AG08396 (cell line): ENCODE measurements around the gene ST6GALNAC3.

Experiments
- DNase-seq: peaks from one replicate; pipeline ENCODE4 v3.0.0; 2012; ENCODE audit warnings: low spot score, mixed read lengths

ST6GALNAC3 gene

DNA sequence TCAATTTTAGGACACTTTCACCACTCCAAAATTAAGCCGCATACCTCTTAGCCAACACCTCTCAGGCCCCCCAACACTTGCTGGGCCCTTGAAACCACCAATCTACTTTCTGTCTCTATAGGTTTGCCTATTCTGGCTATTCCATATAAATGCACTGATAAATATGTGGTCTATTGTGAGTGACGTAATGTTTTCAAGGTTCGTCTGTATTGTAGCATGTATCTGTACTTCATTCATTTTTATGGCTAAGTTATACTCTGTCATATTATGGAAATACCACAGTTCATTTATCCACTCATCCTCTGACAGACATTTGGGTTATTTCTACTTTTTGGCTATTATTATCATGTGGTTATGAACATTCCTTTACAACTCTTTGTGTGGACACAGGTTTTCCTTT is 432.8 kb downstream of the ST6GALNAC3 start:
- DNase-seq = no peak

DNA sequence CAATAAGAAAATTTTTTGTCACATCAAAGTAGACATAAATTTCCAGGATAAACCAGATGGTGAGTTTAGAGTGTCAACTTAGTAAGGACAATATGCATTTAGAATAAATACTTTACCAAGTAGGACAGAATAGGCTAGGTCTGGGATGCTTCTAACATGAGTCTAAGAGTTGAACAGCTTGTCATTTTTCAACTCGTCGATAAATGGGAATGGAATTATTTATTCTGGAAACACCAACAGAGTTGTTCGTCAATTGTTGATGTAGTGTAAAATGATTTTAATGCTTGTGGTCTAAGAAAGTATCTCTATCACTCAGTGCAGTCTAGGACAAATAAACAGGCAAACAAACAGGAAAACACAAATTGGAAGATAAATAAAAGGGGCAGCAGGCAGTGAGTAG is 434.3 kb downstream of the ST6GALNAC3 start:
- no peak for DNase-seq

DNA sequence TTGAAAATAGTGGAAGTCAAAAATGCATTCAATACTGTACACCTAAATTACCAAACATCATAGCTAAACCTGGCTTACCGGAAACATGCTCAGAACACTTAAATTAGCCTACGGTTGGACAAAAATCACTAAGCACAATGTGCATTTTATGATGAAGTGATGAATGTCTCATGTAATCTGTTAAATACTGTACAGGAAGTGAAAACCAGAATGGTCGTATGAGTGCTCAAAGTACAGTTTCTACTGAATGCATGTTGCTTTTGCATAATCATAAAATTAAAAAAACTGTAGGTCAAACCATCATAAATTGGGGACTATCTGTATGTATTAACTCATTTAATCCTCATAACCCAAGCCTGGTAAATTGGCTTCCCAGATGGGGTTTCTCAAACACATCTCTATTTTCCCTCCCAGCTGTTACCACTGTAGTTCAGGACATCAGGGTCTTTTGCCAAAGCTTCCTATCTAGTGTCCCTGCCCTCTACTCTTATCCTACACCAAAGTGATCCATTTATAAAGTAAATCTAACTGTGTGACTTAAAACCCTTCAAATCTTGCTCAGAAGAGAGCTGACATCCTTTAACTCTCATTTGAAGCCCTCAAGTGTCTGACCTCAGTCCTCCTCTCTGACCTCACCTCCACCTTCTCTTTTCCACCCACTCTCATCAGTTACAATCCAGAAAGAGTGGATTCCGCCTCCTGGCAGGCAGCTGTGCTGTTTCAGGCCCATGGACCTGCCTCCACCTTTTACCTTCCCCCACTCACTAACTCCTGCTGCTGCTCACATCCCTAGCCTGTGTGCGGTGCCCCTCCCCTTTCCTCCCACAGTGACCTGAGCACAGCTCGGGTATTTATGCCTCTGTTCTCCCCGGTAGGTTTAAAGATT is 436.4 kb downstream of the ST6GALNAC3 start:
- no peak for DNase-seq

DNA sequence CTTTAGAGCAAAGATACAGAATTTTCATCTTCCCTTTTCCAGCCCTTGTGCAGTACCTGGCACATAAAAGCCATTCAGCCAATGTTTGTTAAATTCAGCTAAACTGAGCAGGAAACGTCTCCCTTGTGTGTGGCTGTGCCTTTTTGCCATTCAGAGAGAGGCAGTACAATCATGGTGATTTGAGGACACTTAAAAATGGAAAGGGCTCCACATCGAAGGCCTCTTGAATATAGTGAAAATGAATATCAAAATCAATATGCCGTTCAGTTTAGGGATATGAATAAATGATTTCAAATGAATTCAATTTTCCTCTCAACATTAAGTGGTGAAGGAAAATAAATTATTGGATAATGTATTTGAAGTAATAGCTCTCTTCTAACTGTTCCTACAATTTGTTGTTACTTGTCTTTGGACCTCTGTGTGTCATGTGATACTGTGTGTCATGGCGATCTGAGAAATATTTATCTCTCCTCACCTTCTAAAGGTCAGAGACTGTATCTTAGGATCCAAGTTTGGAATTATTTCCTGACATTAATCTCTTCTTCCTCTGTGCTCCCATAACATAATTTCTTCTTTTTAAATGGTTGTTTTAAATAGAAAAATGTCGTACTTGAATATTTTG is 437.1 kb downstream of the ST6GALNAC3 start:
- DNase-seq = no peak

DNA sequence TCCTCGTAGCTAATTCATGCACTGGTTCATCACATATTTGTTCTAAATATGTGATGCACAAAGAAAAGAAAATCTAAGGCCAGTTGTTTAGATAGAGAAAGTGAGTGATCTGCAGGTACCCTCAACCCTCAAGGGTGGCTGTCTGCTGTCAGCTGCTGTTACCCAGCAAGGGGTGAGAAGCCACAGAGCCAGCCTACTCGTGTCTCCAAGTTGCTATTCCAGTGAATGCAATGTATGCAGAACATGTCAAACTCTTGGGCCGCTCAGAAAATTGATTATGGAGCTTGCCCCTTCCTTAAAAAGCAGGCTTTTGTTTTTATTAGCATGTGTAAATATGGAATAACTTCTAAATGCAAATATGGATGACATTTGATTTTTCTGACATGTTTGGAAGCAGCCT is 456.4 kb downstream of the ST6GALNAC3 start:
- no peak for DNase-seq

DNA sequence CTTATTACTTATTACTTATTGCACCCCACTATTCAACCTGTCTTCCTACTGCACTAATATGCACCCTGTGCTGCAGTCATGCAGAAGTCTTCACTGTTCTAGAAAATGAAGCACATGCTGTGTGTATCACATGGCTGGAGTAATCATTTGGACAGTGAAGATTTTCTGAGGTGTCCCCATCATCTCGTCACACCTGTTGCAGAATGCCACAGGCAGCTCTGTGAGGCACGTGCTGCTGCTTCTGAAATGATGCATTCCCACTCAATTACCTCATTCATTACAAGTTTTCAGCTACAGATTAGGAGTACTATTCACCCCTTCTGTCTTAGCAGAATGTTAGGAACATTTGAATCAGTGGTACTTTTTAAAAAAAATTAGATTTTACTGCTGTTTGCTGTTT is 467.1 kb downstream of the ST6GALNAC3 start:
- DNase-seq = no peak

DNA sequence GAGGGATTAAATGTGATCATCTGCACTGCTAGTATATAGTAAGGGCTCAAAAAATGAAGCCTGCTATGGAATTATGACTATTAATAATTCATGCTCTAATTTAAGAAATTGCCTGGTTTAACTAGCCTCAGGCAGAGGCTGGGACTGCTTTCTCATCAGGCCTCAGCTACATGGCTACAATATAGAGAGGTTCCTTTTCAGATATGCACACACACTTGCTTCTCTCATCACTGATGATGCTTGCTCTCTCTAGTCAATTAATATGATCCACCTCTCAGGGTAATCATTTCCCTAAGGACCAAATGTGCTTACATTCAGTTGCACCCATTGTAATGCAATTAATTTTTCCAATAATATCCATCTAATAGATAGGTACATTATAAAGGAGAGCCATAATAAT is 467.8 kb downstream of the ST6GALNAC3 start:
- DNase-seq = no peak

DNA sequence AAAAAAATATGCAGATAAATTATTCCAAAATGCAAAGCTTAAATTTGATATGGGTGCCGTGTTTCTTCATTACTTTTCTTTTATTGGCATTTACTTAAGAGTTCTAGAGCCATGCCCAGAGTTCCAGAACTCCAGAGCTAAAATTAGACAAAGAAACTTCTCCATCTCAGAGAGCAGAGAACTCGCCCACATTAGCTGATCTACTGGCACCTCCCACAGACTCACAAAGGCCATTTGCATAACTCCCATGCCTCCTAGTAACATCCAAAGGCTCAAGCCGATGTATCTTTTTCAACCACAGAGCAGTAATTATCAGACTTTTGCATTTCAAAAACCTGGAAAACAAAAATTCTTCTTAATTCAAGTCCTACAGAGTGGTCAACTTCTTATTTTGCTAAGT is 468.9 kb downstream of the ST6GALNAC3 start:
- no peak for DNase-seq

DNA sequence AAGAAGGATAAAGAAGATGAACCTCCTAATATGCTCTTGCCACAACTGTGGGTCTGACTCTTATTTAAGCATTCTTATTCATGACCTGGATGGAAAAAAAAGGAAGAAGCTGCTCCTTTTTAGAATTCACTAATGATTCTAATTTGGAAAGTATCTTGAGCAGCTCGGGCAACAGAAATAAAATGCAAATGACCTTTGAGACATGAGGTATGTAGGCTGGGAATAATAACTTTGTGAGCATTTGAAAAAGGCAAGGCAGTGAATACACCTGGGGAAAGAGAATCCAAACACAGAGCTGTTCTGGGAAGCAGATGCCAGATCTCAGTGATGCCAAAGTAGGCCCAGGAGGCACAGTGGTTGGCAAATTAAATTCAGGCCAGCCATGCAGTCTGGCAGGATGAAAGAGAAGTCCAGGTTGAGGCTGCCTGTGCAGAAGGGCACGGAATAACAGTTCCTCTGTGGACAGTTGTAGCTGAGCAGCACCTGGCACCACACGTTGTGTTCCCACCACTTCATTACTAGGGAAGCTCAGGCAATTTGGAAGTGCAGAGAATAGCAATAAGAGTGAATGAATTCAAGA is 471.9 kb downstream of the ST6GALNAC3 start:
- no peak for DNase-seq

DNA sequence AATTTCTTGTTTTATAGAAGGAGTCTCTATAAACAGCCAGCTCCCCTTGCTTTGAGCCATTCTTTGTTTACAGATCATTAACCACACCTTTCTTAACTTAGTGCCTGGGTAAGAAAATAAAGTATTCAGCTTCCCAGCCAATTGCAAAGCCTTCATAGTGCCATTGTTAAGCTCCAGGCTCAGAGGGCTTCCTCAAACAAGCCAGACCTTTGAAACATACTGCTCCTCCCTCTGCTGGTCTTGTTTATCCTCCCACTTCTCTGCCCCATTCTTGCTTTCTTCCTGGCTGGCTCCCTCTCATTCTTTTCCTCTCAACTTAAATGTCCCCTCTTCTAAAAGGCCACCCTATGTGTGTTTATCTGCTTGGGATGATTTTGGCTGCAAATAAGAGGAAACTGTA is 473.4 kb downstream of the ST6GALNAC3 start:
- no peak for DNase-seq

DNA sequence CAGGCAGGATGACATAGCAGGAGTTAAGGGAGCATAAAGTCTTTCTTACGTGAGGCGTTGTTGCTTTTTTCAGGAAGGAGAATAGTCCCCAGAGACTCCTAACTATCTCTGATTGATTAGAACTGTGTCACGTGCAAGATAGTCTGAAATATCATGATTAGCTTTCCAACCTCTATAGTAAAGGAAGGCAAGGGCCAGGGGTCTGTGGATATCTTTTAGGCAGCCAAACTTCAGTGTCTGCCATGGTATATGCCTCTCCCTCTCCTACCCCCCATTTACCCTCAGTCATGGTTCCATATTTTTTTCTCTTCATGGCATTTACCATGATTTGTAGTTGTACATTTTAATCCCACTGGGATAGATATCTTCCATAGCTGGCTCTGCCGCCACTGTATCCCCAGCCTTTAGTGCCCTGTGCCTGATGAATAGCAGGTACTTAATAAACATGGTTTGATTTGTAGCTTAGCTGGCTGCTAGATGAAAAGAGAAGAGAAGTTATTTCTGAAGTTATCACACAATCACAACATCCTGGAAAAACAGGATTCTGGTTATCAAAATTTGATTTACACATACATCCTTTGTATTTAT is 474.1 kb downstream of the ST6GALNAC3 start:
- DNase-seq = no peak

DNA sequence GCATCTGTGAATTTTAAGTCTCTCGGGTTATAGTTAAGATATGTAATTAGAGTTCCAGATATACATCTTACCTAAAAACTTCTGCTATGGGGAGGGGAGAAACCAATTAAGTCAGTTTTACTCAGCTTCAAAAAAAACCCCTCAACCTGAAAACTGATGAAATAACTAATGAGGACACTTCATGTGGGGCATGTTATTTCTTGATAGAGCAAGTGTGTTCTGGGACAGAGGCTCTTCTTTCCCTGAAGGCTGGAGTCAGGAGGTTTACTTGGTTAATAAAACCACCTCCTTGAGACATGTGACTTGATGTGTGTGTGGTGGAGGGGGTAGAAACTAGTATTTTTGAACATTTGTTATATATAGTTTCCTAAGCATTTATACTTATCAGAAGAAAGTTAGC is 479.7 kb downstream of the ST6GALNAC3 start:
- no peak for DNase-seq

DNA sequence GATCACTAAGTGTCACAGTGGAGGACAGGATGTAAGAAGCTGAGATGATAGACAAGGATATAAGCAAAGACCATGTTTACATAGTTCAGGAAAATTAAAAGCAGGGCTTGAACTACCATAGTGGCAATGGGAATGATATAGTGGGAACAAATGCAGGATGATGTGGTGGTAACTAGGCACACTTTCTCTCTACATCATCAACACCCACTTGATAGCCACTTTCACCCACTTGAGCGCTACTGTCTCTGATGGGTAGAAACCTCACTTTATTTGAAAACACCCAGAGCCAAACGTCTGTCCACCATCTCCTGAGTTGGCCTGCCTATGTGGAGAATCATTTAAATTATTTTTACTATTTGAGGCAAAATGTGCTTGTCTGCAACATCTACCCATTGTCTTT is 487.7 kb downstream of the ST6GALNAC3 start:
- no peak for DNase-seq

DNA sequence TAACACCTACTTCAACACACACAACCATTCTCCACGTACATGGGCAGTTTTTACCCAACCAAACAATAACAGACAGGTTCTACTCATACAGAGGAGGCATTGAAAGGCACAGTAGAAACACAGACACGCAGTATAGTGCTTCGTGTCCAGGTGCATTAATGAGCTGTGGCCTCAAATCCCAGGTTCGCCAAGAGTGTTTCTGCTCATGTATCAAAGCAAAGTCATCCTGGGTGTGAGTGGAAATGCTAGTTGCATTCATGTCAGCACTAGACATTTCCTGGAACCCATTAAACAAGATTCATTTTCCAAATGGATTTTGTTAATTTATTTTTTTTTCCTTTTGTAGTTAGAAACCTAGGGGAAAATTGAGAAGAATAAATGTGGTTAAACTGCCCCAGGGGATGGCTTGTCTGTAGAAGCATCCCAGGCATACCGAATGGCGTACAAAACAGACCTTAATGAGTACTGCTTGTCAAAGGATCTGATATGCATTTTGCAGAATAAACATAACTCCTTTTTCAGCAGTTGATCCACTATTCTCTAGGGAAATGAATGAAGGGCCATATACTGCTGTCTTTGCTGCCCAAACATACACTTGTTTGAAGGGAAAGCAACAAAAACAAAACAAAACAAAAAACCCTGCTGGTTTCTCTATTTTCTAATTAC is 494.2 kb downstream of the ST6GALNAC3 start:
- DNase-seq = no peak

DNA sequence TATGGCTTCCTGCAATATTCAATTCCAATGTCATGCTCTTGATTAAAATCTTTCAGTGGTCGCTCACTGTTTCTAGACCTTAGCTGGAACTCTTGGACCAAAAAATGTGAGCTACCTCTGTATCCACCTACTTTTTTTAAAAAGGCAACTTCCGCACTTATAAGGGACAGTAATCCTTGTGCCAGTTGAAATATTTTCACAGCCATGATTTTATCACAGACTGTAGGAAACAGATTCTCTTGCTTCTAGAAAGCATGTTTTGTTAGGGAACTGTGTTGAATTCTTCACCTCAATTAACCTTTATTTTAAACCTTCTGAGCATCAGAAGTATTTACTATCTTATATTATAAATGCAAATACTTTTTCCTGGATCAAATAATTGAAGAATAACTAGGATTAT is 496.7 kb downstream of the ST6GALNAC3 start:
- DNase-seq = no peak

DNA sequence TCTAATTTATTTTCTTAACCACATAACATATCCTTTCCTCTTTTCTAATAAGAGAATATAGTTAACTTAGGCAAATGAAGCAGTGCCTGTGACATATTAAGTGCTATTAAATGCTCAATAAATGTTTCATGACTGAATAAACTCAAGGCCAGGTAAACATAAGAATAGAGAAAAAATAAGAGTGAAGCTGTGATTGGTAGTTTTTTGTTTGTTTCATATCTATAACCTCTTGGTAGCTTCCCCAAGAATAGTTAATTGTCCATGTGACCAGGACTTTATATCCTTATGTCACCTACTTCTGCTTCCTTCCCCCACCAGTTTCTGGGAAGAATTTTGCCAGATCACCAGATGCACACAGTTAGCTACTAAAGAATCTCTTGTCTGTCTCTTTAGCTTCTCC is 497.7 kb downstream of the ST6GALNAC3 start:
- no peak for DNase-seq

DNA sequence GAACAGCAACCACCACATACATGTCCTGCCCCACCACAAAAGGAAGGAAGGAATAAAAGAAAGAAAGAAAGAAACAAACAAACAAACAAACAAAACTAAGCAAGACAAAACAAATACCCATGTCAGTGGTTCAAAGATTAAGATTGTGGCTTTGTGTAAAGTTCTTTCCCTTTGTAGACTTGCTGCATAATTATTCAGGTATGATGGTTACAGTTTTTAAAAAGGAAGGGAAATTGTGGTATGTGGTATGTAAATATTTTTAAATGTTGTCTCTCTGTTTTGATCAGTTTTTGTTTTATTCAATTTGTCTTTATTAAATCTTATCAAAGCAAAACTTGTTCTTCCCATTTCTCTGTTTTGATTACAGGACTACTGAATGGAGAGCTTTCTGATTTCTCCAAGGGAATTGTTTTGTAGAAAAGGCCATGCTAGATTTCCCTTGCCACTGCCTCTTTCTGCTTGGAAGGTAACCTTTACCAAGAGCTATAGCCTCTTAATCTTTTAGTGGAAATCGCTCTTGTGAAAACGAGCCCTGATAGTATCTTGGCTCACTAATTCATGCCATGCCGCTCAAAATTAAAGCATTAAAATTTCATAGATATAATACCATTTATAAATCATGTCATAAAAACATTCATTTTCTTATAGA is 502.5 kb downstream of the ST6GALNAC3 start:
- DNase-seq = no peak

DNA sequence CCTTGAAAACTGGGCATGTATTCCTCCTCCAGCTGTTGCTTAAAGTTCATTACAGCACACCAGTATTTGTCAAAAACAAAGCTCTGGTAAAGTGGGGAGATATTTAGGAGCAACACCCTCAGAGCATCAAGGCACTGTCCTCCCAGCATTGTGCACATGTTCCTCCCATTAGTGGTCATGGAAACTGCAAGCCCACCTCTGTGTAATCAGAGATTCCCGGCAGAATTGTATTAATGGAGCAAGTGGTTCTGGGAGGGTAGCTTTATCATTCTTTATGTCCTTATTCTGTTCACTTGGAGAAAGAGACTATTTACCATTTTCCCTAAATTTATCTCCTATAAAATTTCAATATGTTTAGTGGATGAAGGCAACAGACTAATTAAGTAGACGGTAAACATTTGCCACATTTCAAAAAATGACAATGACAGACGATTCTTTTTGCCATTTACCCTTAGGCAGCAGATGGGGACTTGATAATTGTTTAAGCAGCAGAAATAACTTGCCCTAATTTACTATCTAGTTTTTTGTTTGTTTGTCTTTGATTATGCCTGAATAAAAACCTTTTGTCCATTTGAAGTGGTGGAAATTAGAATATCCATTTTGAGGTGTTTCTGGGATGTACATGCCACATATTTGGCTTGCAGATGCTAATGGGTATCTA is 503.1 kb downstream of the ST6GALNAC3 start:
- DNase-seq = no peak

DNA sequence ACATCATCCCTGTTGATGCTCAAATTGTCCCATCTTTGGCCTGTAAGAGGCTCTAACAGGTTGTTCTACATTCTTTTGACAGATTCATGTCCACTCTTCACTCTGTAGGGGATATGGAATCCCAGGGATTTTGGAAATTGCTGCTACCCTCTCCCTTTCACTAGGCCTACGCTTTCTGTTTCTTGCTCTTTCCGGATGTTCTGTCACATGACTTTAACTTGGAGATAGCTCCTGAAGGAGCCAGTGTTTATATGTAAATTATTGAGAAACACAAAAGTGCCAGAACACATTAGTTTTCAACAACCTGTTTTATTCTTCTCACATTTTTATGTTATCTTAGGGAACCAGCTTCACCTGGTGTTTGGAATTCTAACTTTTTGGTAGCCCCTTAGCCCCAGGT is 505.7 kb downstream of the ST6GALNAC3 start:
- DNase-seq = no peak

DNA sequence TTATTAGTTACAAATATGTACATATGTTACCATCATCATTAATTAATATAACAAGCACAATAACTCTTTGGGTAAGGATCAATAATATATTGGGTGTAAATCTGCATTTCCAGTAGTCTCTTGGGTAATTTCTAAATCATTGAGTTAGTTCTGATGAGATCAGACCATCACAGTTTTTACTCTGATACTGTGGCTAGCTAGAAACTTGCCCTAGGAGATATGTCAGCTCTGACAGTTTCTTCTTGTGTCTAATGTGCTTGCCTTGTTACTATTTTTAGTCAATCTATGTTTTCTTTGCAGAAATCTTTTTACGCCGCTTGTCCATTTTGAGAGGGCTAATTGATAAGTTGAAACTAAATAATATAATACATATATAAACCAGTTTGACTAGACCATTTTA is 507.2 kb downstream of the ST6GALNAC3 start:
- no peak for DNase-seq

DNA sequence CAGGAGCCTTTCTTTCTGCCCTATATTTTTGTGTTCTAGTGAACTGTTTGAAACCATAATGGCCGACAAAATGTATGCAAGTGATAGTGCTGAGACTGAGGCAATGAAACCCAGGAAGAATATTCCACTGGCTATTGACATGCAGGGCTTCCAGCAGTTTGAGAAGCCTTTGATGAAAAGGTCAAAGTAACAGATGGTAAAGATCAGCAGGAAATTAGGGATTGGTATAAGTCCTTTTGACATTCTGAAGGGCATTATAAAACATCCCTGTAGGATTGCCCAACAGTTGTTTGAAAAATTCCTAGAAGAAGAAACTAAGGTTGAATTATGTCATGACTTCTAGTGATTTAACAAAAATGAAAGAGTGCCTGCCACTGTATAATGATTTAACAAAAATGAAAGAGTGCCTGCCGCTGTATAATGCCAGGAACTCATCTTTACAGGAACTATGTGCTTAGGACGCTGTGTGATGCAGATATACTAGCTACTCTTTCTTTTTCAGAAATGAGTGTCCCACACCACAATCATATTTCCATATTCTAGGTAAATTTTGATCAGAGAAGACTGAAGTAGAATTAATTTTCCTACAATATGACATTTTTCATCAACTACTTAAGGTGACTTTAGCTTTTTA is 508.8 kb downstream of the ST6GALNAC3 start:
- DNase-seq = no peak
